Measurements from ENCODE around the gene TMEM164. TPM values are rescaled to one million over a fixed set of nuclear protein-coding genes. Genes with fewer than 3 reads are reported as not detected.

TMEM164 gene
- total RNA-seq, 1 donor from 2014 or later, result 18.7 TPM

DNA sequence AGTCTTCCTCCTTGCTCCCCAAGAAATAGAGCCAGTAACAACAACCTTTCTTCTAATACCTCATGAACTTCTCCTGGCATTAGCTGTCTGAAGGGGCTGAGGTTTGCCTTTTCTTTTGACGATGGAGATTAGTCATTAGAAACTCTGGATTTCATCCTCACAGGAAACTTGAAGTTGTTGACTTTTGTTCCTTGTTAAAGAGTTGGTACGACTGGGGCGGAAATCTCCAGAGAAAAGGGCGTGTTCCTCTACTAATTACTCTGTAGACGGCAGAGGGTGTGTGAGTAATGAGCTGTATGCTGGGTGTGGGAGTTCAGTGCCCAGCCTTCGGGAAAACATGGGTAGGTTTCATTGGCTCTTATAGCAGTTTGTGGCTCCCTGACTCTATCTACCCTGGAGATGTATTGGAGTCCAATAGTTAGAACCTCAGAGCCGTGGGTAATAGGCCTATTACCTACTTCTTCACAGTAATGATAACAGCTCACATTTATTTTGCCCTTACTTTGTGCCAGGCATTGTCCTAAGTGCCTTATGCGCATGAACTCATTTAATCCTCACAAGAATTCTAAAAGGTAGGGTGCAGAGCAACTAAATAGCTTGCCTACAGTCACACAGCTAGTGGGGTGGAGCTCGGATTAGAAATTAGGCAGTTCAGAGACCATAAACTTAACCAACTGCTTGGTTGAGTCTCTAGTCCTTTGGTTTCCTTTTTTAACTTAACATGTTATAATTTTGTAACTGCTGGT lies 23.4 kb downstream of the TMEM164 start:
- DNase-seq (ENCODE audit: low spot score), result no peak
- H3K36me3 Mint-ChIP-seq (ENCODE audit: low read depth, unreplicated experiment), result no peaks in the 10 kb centered on the region
- H3K9me3 Mint-ChIP-seq (ENCODE audit: unreplicated experiment), result no peaks in the 10 kb centered on the region
- no peak overlapping the region for H3K4me3 Mint-ChIP-seq (ENCODE audit: unreplicated experiment)
- H3K27ac Mint-ChIP-seq (ENCODE audit: unreplicated experiment), result no peak overlapping the region
- H3K27me3 Mint-ChIP-seq (ENCODE audit: unreplicated experiment), result no peaks in the 10 kb centered on the region
- H3K4me1 Mint-ChIP-seq (ENCODE audit: unreplicated experiment), result no peaks in the 10 kb centered on the region
- TF ChIP-seq, protein P1, sequence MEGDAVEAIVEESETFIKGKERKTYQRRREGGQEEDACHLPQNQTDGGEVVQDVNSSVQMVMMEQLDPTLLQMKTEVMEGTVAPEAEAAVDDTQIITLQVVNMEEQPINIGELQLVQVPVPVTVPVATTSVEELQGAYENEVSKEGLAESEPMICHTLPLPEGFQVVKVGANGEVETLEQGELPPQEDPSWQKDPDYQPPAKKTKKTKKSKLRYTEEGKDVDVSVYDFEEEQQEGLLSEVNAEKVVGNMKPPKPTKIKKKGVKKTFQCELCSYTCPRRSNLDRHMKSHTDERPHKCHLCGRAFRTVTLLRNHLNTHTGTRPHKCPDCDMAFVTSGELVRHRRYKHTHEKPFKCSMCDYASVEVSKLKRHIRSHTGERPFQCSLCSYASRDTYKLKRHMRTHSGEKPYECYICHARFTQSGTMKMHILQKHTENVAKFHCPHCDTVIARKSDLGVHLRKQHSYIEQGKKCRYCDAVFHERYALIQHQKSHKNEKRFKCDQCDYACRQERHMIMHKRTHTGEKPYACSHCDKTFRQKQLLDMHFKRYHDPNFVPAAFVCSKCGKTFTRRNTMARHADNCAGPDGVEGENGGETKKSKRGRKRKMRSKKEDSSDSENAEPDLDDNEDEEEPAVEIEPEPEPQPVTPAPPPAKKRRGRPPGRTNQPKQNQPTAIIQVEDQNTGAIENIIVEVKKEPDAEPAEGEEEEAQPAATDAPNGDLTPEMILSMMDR (IDR thresholded peaks at IDR 0.05; ENCODE audit: unreplicated experiment), result no peak

DNA sequence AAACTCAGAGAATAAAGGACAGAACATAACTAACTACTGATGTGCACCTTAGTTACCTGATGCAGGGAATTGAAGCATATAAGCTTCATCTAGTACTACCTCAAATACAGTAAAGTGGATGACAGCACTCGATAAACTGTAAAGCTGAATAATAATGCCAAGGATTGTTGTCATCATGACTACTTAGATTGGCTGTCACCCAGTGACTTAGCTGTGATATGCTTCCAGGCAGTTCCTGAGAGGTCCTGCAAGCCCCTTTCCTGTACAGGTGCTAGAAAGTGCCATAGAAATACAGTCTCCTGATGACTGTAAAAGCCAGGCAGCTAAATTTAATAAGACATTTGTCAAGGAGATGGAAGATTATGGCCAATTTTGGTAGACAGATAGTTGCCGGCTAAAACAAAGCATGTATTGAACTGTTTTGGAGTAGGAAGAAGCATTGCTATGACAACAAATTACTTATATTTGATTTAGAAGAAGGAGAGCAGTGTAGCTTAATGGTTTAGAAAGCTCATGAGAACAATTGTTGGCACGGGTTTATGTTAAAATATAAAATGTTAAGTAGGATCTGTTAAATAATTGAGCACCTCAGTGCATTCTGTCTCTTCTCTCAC lies 29.7 kb downstream of the TMEM164 start:
- no peaks in the 10 kb centered on the region for H3K4me1 Mint-ChIP-seq (ENCODE audit: unreplicated experiment)
- no peaks in the 10 kb centered on the region for H3K27me3 Mint-ChIP-seq (ENCODE audit: unreplicated experiment)
- TF ChIP-seq, protein P1 (IDR thresholded peaks at IDR 0.05; ENCODE audit: unreplicated experiment), result no peak
- no peak overlapping the region for H3K27ac Mint-ChIP-seq (ENCODE audit: unreplicated experiment)
- no peak for DNase-seq (ENCODE audit: low spot score)
- H3K4me3 Mint-ChIP-seq (ENCODE audit: unreplicated experiment), result no peak overlapping the region
- no peaks in the 10 kb centered on the region for H3K9me3 Mint-ChIP-seq (ENCODE audit: unreplicated experiment)
- no peaks in the 10 kb centered on the region for H3K36me3 Mint-ChIP-seq (ENCODE audit: low read depth, unreplicated experiment)

- Mint-ChIP-seq H3K27me3 (ENCODE audit: unreplicated experiment) (no peaks in the 10 kb centered on the region), H3K36me3 (ENCODE audit: low read depth, unreplicated experiment) (no peaks in the 10 kb centered on the region), H3K4me3 (ENCODE audit: unreplicated experiment) (no peak overlapping the region), H3K4me1 (ENCODE audit: unreplicated experiment) (no peaks in the 10 kb centered on the region), H3K27ac (ENCODE audit: unreplicated experiment) (no peak overlapping the region), H3K9me3 (ENCODE audit: unreplicated experiment) (no peaks in the 10 kb centered on the region)
- TF ChIP-seq, protein P1 (IDR thresholded peaks at IDR 0.05; ENCODE audit: unreplicated experiment), result no peak
- no peak for DNase-seq (ENCODE audit: low spot score)
Measured at GRCh38 chrX:110034036-110034435, 31.1 kb downstream of the TMEM164 start.

DNA sequence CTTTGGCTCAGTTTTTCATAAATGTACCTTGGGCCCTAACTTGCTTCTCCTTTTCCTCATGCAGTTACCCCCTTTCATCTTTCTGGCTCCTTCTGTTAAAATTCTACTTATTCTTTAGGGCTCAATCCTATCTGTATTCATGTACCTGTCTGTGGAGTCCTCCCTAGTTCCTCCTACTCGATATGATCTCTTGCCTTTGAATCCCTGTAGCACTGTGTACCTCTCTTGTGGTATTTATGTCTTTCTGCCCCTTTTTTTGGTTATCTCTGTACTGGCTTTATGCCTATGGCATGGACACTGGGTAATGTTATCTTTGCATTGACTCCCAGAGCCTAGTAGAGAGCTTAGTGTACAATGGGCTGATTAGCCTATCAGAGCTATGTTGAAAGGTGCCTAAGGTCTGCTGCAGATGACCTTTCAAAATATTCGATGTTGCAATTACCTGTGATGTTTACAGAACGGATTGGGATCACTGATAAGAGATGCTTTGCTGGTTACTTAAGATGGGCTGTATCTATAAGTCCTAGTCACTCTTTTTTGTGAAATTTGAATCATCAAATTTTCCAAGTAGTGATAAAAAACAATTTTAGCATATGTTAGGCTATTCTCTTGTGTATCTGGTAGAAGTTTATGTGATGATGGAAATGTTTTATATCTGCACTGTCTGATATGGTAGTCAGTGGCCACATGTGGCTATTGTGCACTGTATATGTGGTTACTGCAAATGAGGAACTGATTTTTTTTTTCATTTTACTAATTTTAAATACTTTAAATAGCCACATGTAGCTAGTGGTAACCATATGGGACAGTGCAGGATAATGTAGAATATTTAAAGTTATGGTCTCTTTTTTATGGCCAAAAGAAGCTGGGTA lies 33.5 kb downstream of the TMEM164 start:
- H3K4me1 Mint-ChIP-seq (ENCODE audit: unreplicated experiment), result no peaks in the 10 kb centered on the region
- no peak overlapping the region for H3K27ac Mint-ChIP-seq (ENCODE audit: unreplicated experiment)
- no peak overlapping the region for H3K4me3 Mint-ChIP-seq (ENCODE audit: unreplicated experiment)
- TF ChIP-seq, protein P1 (IDR thresholded peaks at IDR 0.05; ENCODE audit: unreplicated experiment), result no peak
- DNase-seq (ENCODE audit: low spot score), result no peak
- H3K36me3 Mint-ChIP-seq (ENCODE audit: low read depth, unreplicated experiment), result no peaks in the 10 kb centered on the region
- no peaks in the 10 kb centered on the region for H3K9me3 Mint-ChIP-seq (ENCODE audit: unreplicated experiment)
- H3K27me3 Mint-ChIP-seq (ENCODE audit: unreplicated experiment), result no peaks in the 10 kb centered on the region
